CD8-positive, alpha-beta memory T cell (primary cell): ENCODE results near the gene NTRK3. TPM values are rescaled to one million over a fixed set of nuclear protein-coding genes. Genes with fewer than 3 reads are reported as not detected.

Experiments used
- CTCF ChIA-PET: fragments of 350-600 bp; sonication (Branson Sonifier 250); formaldehyde crosslinking; loops from one replicate; lab custom pipeline; 2021; ENCODE audit warnings: antibody characterized with exemption; lab: Charles Lee
- POLR2A ChIA-PET: fragments of 350-600 bp; sonication (Branson Sonifier 250); formaldehyde crosslinking; loops from one replicate; lab custom pipeline; 2021; ENCODE audit warnings: antibody characterized with exemption; lab: Charles Lee
- DNase-seq, 5 donors: peaks; one replicate each; pipeline versions ENCODE4 v3.0.0 to v3.0.0-alpha.2; 2020 to 2022; ENCODE audit warnings: mixed read lengths in 1 of 5
- H3K27ac ChIP-seq: one replicate; pipeline ENCODE4 v1.7.0; 2013; ENCODE audit warnings: low read depth, mild to moderate bottlenecking, low read length, moderate library complexity
- H3K27me3 ChIP-seq: 2 replicates; pipeline ENCODE4 v1.7.0; 2013; ENCODE audit warnings: low read length, mild to moderate bottlenecking; ENCODE audit not compliant: insufficient read depth, poor library complexity, severe bottlenecking
- H3K36me3 ChIP-seq: 2 replicates; pipeline ENCODE4 v1.7.0; 2013; ENCODE audit warnings: mild to moderate bottlenecking, low read length, moderate library complexity; ENCODE audit not compliant: insufficient read depth
- H3K4me1 ChIP-seq: 2 replicates; pipeline ENCODE4 v1.7.0; 2013; ENCODE audit warnings: mild to moderate bottlenecking, low read length, moderate library complexity; ENCODE audit not compliant: insufficient read depth
- H3K4me3 ChIP-seq: 2 replicates; pipeline ENCODE4 v1.7.0; 2013; ENCODE audit warnings: mild to moderate bottlenecking, low read length
- H3K9me3 ChIP-seq: 2 replicates; pipeline ENCODE4 v1.7.0; 2013; ENCODE audit warnings: mild to moderate bottlenecking, low read length
- H3K27ac Mint-ChIP-seq, 8 donors: one replicate each; pipeline ENCODE4 v1.8.0; 2020 to 2021; ENCODE audit warnings: mixed read lengths in 8 of 8, mild to moderate bottlenecking in 6 of 8, inconsistent platforms in 3 of 8, moderate library complexity in 3 of 8
- H3K27me3 Mint-ChIP-seq, 2 donors: one replicate each; pipeline ENCODE4 v1.8.0; 2020 to 2021; ENCODE audit warnings: mixed read lengths in 2 of 2, mild to moderate bottlenecking in 1 of 2, moderate library complexity in 1 of 2
- H3K36me3 Mint-ChIP-seq, 3 donors: one replicate each; pipeline ENCODE4 v1.8.0; 2020 to 2021; ENCODE audit warnings: mixed read lengths in 3 of 3, inconsistent platforms in 1 of 3, mild to moderate bottlenecking in 1 of 3
- H3K4me1 Mint-ChIP-seq, 3 donors: one replicate each; pipeline ENCODE4 v1.8.0; 2020 to 2021; ENCODE audit warnings: mixed read lengths in 3 of 3, inconsistent platforms in 1 of 3, mild to moderate bottlenecking in 1 of 3
- H3K4me3 Mint-ChIP-seq, 7 donors: one replicate each; pipeline ENCODE4 v1.8.0; 2020 to 2021; ENCODE audit warnings: mixed read lengths in 7 of 7, mild to moderate bottlenecking in 6 of 7, moderate library complexity in 4 of 7, inconsistent platforms in 2 of 7
- H3K9me3 Mint-ChIP-seq, 5 donors: one replicate each; pipeline ENCODE4 v1.8.0; 2020 to 2022; ENCODE audit warnings: mixed read lengths in 5 of 5, mild to moderate bottlenecking in 3 of 5, moderate library complexity in 2 of 5, inconsistent platforms in 1 of 5
- polyA plus RNA-seq: library from polyadenylated mRNA; unstranded; fragments of 300-500 nt; fragmentation: Illumina TruSeq; gene quantifications from one replicate; pipeline ENCODE4 v1.2.3, GENCODE V29; 2021
- total RNA-seq, 2 experiments: library from RNA; stranded (reverse); gene quantifications; one replicate each; pipeline ENCODE4 v1.2.3, GENCODE V29; 2021

Gene NTRK3
- total and polyA plus RNA-seq, 3 experiments from 2014 or later = 0.26 to 0.29 TPM; not detected in 1

- ChIA-PET POLR2A (no interaction called here), CTCF (no interaction called here)
- Histone ChIP-seq H3K36me3 (no peaks in the 10 kb centered on the region), H3K27ac (no peak overlapping the region), H3K27me3 (no peaks in the 10 kb centered on the region), H3K4me3 (no peak overlapping the region), H3K9me3 (no peaks in the 10 kb centered on the region), H3K4me1 (no peaks in the 10 kb centered on the region)
- H3K27me3 Mint-ChIP-seq = peaks cover 0 to 4% of the 10 kb centered on the region in 2 donors
- peaks cover 0 to 3% (median 0%) of the 10 kb centered on the region in 5 donors for H3K9me3 Mint-ChIP-seq
- no peak overlapping the region for H3K4me3 Mint-ChIP-seq
- no peaks in the 10 kb centered on the region for H3K36me3 Mint-ChIP-seq
- H3K27ac Mint-ChIP-seq = peak overlapping the region in 1 of 8 donors; percentile 38
- DNase-seq = no peak
- H3K4me1 Mint-ChIP-seq = no peaks in the 10 kb centered on the region
Measured at GRCh38 chr15:88019656-88020055, 236.9 kb downstream of the NTRK3 start.

- no peaks in the 10 kb centered on the region for H3K4me1 Mint-ChIP-seq
- no peaks in the 10 kb centered on the region for H3K36me3 Mint-ChIP-seq
- no peak overlapping the region for H3K4me3 Mint-ChIP-seq
- H3K27ac Mint-ChIP-seq = no peak overlapping the region
- CTCF ChIA-PET = no interaction called here
- H3K4me3 ChIP-seq = no peak overlapping the region
- no peaks in the 10 kb centered on the region for H3K4me1 ChIP-seq
- H3K36me3 ChIP-seq = no peaks in the 10 kb centered on the region
- peaks cover 0 to 4% of the 10 kb centered on the region in 2 donors for H3K27me3 Mint-ChIP-seq
- no peaks in the 10 kb centered on the region for H3K27me3 ChIP-seq
- POLR2A ChIA-PET = no interaction called here
- H3K27ac ChIP-seq = no peak overlapping the region
- no peaks in the 10 kb centered on the region for H3K9me3 ChIP-seq
- no peak for DNase-seq
- peaks cover 0 to 3% (median 0%) of the 10 kb centered on the region in 5 donors for H3K9me3 Mint-ChIP-seq
Measured at GRCh38 chr15:88018869-88019641, 237.5 kb downstream of the NTRK3 start.

- Mint-ChIP-seq H3K4me1 (no peaks in the 10 kb centered on the region), H3K4me3 (no peak overlapping the region), H3K9me3 (peaks cover 0 to 3% (median 0%) of the 10 kb centered on the region in 5 donors), H3K27ac (no peak overlapping the region), H3K27me3 (peaks cover 0 to 4% of the 10 kb centered on the region in 2 donors), H3K36me3 (no peaks in the 10 kb centered on the region)
- no peaks in the 10 kb centered on the region for H3K4me1 ChIP-seq
- ChIA-PET CTCF (no interaction called here), POLR2A (no interaction called here)
- no peaks in the 10 kb centered on the region for H3K27me3 ChIP-seq
- no peak for DNase-seq
- no peak overlapping the region for H3K4me3 ChIP-seq
- H3K36me3 ChIP-seq = no peaks in the 10 kb centered on the region
- H3K27ac ChIP-seq = no peak overlapping the region
- H3K9me3 ChIP-seq = no peaks in the 10 kb centered on the region
Measured at GRCh38 chr15:88017753-88018152, 238.8 kb downstream of the NTRK3 start.

GRCh38 chr15:88016406-88016805 is 240.1 kb downstream of the NTRK3 start:
- no peaks in the 10 kb centered on the region for H3K9me3 ChIP-seq
- CTCF ChIA-PET = no interaction called here
- Mint-ChIP-seq H3K27ac (no peak overlapping the region), H3K36me3 (no peaks in the 10 kb centered on the region), H3K27me3 (peaks cover 0 to 4% of the 10 kb centered on the region in 2 donors), H3K9me3 (peaks cover 0 to 3% (median 0%) of the 10 kb centered on the region in 5 donors), H3K4me1 (no peaks in the 10 kb centered on the region), H3K4me3 (no peak overlapping the region)
- no peaks in the 10 kb centered on the region for H3K4me1 ChIP-seq
- no peaks in the 10 kb centered on the region for H3K36me3 ChIP-seq
- POLR2A ChIA-PET = no interaction called here
- no peak overlapping the region for H3K27ac ChIP-seq
- H3K27me3 ChIP-seq = no peaks in the 10 kb centered on the region
- no peak for DNase-seq
- H3K4me3 ChIP-seq = no peak overlapping the region

DNA sequence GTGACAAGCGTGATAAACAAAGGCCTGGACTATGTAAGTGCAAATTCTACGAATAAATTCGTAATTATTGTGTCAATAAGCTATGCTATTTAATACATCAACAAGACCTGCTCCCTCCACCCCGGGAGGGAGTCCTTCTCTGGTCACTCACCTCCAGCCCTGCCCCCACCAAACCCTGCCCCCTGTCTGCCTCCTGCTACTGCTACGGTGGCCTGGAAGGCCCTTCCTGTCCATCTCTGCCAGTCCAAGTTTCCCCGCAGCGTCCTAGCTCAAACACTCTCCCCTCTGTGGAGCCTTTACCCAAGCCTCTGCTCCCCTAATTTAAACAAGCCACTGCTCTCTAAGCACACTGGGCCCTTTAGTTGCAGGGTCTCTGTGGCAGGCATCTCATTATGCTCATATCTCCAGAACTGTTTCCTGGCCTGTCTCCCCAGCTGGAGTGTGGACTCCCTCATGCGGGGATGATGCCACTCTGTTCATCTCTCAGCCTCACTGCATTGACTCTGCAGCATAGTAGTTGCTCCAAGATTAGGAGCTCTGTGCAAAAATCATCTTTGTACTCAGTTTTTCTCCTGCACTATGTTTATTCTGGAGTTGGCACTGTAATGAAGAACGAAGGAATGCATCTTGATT is 241.2 kb downstream of the NTRK3 start:
- Mint-ChIP-seq H3K4me1 (no peaks in the 10 kb centered on the region), H3K27ac (no peak overlapping the region), H3K27me3 (peaks cover 0 to 4% of the 10 kb centered on the region in 2 donors), H3K36me3 (no peaks in the 10 kb centered on the region), H3K9me3 (peaks cover 0 to 2% (median 0%) of the 10 kb centered on the region in 5 donors), H3K4me3 (no peak overlapping the region)
- CTCF ChIA-PET = no interaction called here
- no peak overlapping the region for H3K4me3 ChIP-seq
- no peaks in the 10 kb centered on the region for H3K9me3 ChIP-seq
- DNase-seq = no peak
- POLR2A ChIA-PET = no interaction called here
- no peaks in the 10 kb centered on the region for H3K36me3 ChIP-seq
- H3K27ac ChIP-seq = no peak overlapping the region
- no peaks in the 10 kb centered on the region for H3K27me3 ChIP-seq
- no peaks in the 10 kb centered on the region for H3K4me1 ChIP-seq

DNA sequence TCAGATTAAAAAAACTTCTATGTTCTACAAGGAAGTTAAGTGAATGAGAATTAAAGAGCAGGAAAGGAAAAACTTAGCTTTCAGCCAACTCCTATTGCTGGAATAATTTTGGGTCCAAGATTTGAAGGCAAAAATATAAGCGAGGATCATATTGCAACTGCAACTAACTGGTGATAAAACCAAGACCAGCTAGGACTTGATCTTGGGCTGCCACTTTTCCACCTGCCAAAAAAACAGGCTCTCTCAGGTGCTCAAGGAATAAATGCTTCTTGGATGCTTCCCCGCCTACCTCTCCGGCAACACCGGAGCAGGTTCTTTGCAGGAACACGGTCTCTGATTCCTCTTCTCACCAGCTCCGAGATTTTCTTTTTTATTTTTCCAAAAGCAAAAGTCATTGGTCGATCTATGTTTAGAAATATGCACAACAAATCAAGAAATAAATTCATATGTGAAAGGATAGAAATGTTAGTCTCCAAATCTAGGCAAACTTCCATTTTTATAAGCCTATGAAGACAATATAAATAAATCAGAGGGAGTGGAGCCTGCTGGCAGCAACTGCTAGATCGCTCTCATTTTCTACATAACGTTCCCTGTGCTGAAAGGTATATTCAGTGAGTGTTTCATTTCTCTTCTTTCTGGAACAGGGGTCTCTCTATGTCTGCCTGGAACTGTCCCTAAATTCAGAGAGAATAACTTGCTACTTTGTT is 241.9 kb downstream of the NTRK3 start:
- Histone ChIP-seq H3K36me3 (no peaks in the 10 kb centered on the region), H3K4me1 (no peaks in the 10 kb centered on the region), H3K4me3 (no peak overlapping the region), H3K27me3 (no peaks in the 10 kb centered on the region), H3K9me3 (no peaks in the 10 kb centered on the region), H3K27ac (no peak overlapping the region)
- DNase-seq = no peak
- H3K9me3 Mint-ChIP-seq = peaks cover 0 to 2% (median 0%) of the 10 kb centered on the region in 5 donors
- H3K36me3 Mint-ChIP-seq = no peaks in the 10 kb centered on the region
- H3K4me3 Mint-ChIP-seq = no peak overlapping the region
- H3K27me3 Mint-ChIP-seq = peaks cover 0 to 4% of the 10 kb centered on the region in 2 donors
- ChIA-PET POLR2A (no interaction called here), CTCF (no interaction called here)
- H3K27ac Mint-ChIP-seq = no peak overlapping the region
- H3K4me1 Mint-ChIP-seq = no peaks in the 10 kb centered on the region

DNA sequence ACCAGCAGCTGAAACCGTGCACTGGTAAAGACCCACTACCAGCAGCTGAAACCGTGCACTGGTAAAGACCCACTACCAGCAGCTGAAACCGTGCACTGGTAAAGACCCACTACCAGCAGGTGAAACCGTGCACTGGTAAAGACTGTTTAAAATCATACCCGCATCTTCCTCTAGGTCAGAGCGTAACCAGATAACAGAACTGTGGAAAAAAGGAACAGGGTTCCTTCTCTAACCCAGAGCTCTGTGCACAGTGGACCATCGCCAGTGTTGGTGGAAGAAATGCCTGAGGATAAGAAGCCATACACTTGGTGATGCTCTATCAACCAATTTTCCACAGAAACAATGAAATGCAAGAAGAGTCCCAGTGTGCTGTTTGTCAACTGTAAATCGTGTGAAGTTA is 243.4 kb downstream of the NTRK3 start:
- peaks cover 0 to 4% of the 10 kb centered on the region in 2 donors for H3K27me3 Mint-ChIP-seq
- Histone ChIP-seq H3K4me1 (no peaks in the 10 kb centered on the region), H3K27ac (no peak overlapping the region), H3K27me3 (no peaks in the 10 kb centered on the region), H3K9me3 (no peaks in the 10 kb centered on the region), H3K36me3 (no peaks in the 10 kb centered on the region), H3K4me3 (no peak overlapping the region)
- no peaks in the 10 kb centered on the region for H3K4me1 Mint-ChIP-seq
- no peak overlapping the region for H3K27ac Mint-ChIP-seq
- H3K4me3 Mint-ChIP-seq = no peak overlapping the region
- POLR2A ChIA-PET = no interaction called here
- H3K9me3 Mint-ChIP-seq = peaks cover 0 to 2% (median 0%) of the 10 kb centered on the region in 5 donors
- H3K36me3 Mint-ChIP-seq = no peaks in the 10 kb centered on the region
- no peak for DNase-seq
- CTCF ChIA-PET = no interaction called here

- Mint-ChIP-seq H3K9me3 (peaks cover 0 to 2% (median 0%) of the 10 kb centered on the region in 5 donors), H3K4me1 (no peaks in the 10 kb centered on the region), H3K36me3 (no peaks in the 10 kb centered on the region), H3K27me3 (peaks cover 0 to 4% of the 10 kb centered on the region in 2 donors), H3K4me3 (no peak overlapping the region), H3K27ac (no peak overlapping the region)
- Histone ChIP-seq H3K27me3 (no peaks in the 10 kb centered on the region), H3K27ac (no peak overlapping the region), H3K4me1 (no peaks in the 10 kb centered on the region), H3K9me3 (no peaks in the 10 kb centered on the region), H3K36me3 (no peaks in the 10 kb centered on the region), H3K4me3 (no peak overlapping the region)
- DNase-seq = no peak
- POLR2A ChIA-PET = no interaction called here
- CTCF ChIA-PET = no interaction called here
Measured at GRCh38 chr15:88012688-88013087, 243.9 kb downstream of the NTRK3 start.
